PFSK-1 (cell line): ENCODE measurements around the gene PUS7L.

Experiments
- FOXP2 ChIP-seq: optimal IDR thresholded peaks from 2 replicates; pipeline ENCODE3; 2011; ENCODE audit warnings: borderline replicate concordance, control low read depth, inconsistent platforms; ENCODE audit not compliant: insufficient read depth; ENCODE audit errors: extremely low read length, extremely low read depth
- POLR2AphosphoS5 ChIP-seq: IDR thresholded peaks from 2 replicates; pipeline ENCODE4 v1.6.1; 2012; ENCODE audit warnings: low read depth, mild to moderate bottlenecking, control low read depth, low read length, moderate library complexity
- SIN3A ChIP-seq: IDR thresholded peaks from 2 replicates; pipeline ENCODE4 v1.6.1; 2012; ENCODE audit warnings: mild to moderate bottlenecking, low read length, moderate library complexity, borderline replicate concordance; ENCODE audit not compliant: insufficient read depth
- TAF1 ChIP-seq: IDR thresholded peaks from 2 replicates; pipeline ENCODE4 v1.6.1; 2012; ENCODE audit warnings: low read length, control low read depth, borderline replicate concordance; ENCODE audit not compliant: insufficient read depth
- TF ChIP-seq, protein P1 (sequence below), 2 experiments: IDR thresholded peaks; 2 replicates each; pipeline versions ENCODE4 v1.6.1 to v1.8.0; 2011 to 2012; ENCODE audit warnings: low read depth in 2 of 2, low read length in 2 of 2, control low read depth in 1 of 2, inconsistent platforms in 1 of 2, mild to moderate bottlenecking in 1 of 2, moderate library complexity in 1 of 2; ENCODE audit not compliant: insufficient read depth in 1 of 2

The PUS7L gene

DNA sequence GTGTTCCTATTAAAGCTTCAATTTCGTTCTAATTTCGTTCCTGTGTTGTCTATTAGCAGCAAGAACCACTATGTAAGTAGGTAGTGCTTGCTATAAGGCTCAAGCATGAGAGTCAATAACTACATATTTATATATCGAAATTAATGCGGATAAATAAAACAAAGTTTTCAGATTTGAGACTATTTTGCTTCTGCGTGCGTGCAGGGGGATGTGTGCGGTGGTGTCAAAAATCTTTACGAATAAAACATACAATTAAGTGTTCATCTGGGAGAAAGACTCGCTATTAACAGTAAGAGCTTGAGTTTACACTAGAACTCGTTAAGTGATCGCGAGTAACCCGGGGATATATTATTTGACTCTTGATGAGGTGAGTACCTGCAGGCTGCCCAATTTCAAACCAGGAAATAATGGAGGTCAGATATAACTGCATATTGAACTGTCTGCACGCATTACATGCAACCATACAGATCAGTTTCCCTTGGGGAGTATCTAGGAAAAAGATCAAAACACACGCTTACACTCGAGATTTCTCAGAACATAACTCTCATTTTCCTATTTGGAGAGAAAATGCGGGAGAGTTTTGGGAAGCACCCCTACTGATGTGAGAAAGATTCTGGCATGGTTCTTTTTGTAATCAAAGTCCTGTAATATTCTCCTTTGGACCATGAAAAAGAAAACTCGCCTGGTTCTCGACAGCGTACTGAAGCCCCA lies 46.7 kb upstream of the PUS7L start:
- TF ChIP-seq POLR2AphosphoS5 (no peak), SIN3A (no peak), TAF1 (no peak), FOXP2 (no peak)
- TF ChIP-seq, protein P1, sequence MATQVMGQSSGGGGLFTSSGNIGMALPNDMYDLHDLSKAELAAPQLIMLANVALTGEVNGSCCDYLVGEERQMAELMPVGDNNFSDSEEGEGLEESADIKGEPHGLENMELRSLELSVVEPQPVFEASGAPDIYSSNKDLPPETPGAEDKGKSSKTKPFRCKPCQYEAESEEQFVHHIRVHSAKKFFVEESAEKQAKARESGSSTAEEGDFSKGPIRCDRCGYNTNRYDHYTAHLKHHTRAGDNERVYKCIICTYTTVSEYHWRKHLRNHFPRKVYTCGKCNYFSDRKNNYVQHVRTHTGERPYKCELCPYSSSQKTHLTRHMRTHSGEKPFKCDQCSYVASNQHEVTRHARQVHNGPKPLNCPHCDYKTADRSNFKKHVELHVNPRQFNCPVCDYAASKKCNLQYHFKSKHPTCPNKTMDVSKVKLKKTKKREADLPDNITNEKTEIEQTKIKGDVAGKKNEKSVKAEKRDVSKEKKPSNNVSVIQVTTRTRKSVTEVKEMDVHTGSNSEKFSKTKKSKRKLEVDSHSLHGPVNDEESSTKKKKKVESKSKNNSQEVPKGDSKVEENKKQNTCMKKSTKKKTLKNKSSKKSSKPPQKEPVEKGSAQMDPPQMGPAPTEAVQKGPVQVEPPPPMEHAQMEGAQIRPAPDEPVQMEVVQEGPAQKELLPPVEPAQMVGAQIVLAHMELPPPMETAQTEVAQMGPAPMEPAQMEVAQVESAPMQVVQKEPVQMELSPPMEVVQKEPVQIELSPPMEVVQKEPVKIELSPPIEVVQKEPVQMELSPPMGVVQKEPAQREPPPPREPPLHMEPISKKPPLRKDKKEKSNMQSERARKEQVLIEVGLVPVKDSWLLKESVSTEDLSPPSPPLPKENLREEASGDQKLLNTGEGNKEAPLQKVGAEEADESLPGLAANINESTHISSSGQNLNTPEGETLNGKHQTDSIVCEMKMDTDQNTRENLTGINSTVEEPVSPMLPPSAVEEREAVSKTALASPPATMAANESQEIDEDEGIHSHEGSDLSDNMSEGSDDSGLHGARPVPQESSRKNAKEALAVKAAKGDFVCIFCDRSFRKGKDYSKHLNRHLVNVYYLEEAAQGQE (IDR thresholded peaks at IDR 0.05; ENCODE audit: insufficient read depth in 1 of 2, low read depth in 2 of 2, low read length in 2 of 2) = no peak

DNA sequence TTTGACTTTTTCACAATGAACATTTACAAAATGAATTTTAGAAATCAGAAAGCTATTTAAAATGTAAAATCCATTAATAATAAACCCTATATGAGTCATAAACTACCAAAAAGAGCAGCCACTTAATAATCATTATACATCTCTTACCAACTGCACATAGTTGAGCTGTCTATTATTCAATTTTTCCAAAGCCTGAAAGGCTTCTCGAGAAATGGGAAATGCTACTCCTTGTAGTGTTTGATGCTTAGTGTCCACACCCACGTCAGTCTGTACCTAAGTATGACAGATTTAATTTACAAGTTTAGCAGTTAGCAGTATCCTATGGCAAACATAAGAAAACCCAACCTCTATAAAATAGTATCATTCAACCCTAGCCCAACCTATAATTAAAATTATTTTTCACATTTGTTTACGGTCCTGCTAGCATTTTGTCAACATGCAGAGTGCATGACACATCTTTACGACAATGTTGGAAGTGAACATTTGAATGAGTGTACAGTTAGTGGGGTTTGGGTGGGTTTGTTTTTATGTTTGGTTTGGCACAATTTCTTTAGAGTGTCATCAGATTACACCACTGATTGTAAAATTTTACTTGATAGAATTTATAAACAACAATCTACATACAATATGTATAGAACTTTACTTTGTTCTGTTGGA lies 39.1 kb upstream of the PUS7L start:
- TF ChIP-seq FOXP2 = no peak
- TF ChIP-seq TAF1 = no peak
- no peak for TF ChIP-seq POLR2AphosphoS5
- no peak for TF ChIP-seq SIN3A
- TF ChIP-seq, protein P1 (IDR thresholded peaks at IDR 0.05; ENCODE audit: insufficient read depth in 1 of 2, low read depth in 2 of 2, low read length in 2 of 2) = no peak

DNA sequence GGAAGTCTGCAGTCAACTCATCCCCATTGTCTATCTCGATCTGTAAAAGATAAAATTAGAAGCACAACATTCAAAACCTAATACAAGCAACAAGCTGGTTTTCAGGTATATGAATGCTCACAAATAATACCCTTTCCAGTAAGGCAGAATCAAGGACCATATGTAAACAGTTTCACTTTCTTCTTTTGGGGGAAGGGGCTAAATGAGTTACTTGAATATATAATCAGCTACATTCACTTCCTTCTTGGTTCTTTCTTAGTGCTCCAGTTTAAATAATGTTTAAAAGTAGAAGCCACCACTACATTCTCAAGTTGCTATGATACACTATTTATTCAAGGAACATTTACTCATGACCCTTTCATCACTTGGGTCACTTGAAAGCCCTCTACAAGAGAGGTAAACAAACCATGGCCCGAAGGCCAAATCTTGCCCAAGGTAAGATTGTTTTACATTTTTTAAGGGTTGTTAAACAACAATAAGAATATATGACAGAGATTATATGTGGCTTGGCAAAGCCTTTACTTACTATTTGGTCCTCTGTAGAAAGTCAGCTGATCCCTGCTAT lies 37.2 kb upstream of the PUS7L start:
- TF ChIP-seq FOXP2 (no peak), SIN3A (no peak), TAF1 (no peak), POLR2AphosphoS5 (no peak)
- TF ChIP-seq, protein P1 (IDR thresholded peaks at IDR 0.05; ENCODE audit: insufficient read depth in 1 of 2, low read depth in 2 of 2, low read length in 2 of 2) = no peak

DNA sequence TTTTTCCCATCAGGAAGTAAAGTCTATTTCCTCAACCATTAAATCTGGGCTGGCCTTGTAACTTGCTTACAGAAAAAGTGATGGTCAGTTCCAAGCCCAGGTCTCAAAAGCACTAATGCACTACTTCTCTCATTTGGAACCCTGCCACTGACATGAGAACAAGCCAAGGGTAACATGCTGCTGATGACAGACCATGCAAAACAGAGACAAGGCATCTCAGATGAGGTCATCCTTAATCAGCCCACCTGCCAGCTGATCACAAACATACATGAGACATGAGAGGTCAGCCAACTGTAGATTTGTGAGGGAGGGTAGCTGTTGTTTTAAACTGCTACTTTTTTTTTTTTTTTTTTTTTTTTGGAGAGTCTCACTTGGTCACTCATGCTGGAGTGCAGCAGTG lies 31.4 kb upstream of the PUS7L start:
- no peak for TF ChIP-seq FOXP2
- TF ChIP-seq SIN3A = no peak
- TF ChIP-seq, protein P1 (IDR thresholded peaks at IDR 0.05; ENCODE audit: insufficient read depth in 1 of 2, low read depth in 2 of 2, low read length in 2 of 2) = no peak
- TF ChIP-seq POLR2AphosphoS5 = no peak
- TF ChIP-seq TAF1 = no peak
